Right lobe of liver (tissue), 4 donors: Measurements from ENCODE around the gene RNU4-1.

Experiments
- CTCF ChIP-seq, 4 donors: fragments of 200-600 bp in 3 of 4; fragments of 450-650 bp in 1 of 4; IDR thresholded peaks; one replicate each; pipeline versions ENCODE4 v1.5.1 to v1.8.0; 2016 to 2022; ENCODE audit warnings: antibody characterized with exemption in 4 of 4, mild to moderate bottlenecking in 2 of 4
- POLR2A ChIP-seq: fragments of 450-650 bp; IDR thresholded peaks from one replicate; pipeline ENCODE4 v1.6.1; 2017; ENCODE audit warnings: antibody characterized with exemption, mild to moderate bottlenecking
- donor health status: DM: no; HTN: no; CAD: no.
- donor health status: DM: no; HTN: no; CAD: no.
- donor health status: DM: no; HTN: yes; CAD: no.

GRCh38 chr12:120290609-120291305 lies 2.3 kb downstream of the RNU4-1 start:
- no peak for TF ChIP-seq POLR2A
- TF ChIP-seq CTCF (IDR thresholded peaks at IDR 0.05), result no peak
